ENCODE measurements around the gene AAK1. TPM values are rescaled to one million over a fixed set of nuclear protein-coding genes. Genes with fewer than 3 reads are reported as not detected.

Gene AAK1
- polyA plus RNA-seq, 1 donor (not counting 4 experiments of a cell fraction or from before 2014, with no cell fraction given): 12.3 TPM

GRCh38 chr2:69564604-69565003, 78.9 kb downstream of the AAK1 start:
- peaks cover 19% of the 10 kb centered on the region for H3K4me1 ChIP-seq (ENCODE audit: control insufficient read depth, extremely low read depth, insufficient read depth, low read length)
- H4K20me1 ChIP-seq (ENCODE audit: control insufficient read depth, extremely low read depth, insufficient read depth, low read length): no peaks in the 10 kb centered on the region
- dilution Hi-C loops (cut with MboI; ENCODE audit: extremely low pct_ligation_motif_present, low sequenced_read_pairs): no loop called here

DNA sequence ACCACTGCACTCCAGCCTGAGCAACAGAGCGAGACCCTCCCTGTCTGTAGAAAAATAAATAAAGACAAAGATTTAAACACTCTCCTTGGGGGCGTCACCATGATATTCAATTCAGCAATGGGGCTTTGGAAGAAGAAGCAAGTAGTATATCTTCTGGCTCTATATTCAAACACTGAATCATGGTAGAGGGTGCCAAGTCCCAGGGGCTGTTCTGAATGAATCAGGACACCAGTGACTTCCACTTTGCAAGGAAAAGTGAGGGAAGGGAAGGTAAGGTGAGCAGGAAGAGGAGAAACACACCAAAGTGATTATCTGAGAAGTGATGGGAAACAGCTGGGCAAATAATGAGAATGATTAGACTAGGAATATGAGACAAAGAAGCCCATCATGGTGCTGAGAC, 80.5 kb downstream of the AAK1 start:
- H3K4me1 ChIP-seq (ENCODE audit: control insufficient read depth, extremely low read depth, insufficient read depth, low read length): peaks cover 14% of the 10 kb centered on the region

More at GRCh38 chr2:69564604-69565003, 78.9 kb downstream of the AAK1 start:
- no peaks in the 10 kb centered on the region for H3K27me3 ChIP-seq (ENCODE audit: control insufficient read depth, extremely low read depth, insufficient read depth, low read length)
- no peak overlapping the region for H3K27ac ChIP-seq (ENCODE audit: control insufficient read depth, insufficient read depth, low read length)
- no peak for TF ChIP-seq EZH2 (IDR thresholded peaks at IDR 0.05; ENCODE audit: low read length)
- TF ChIP-seq, protein P1, sequence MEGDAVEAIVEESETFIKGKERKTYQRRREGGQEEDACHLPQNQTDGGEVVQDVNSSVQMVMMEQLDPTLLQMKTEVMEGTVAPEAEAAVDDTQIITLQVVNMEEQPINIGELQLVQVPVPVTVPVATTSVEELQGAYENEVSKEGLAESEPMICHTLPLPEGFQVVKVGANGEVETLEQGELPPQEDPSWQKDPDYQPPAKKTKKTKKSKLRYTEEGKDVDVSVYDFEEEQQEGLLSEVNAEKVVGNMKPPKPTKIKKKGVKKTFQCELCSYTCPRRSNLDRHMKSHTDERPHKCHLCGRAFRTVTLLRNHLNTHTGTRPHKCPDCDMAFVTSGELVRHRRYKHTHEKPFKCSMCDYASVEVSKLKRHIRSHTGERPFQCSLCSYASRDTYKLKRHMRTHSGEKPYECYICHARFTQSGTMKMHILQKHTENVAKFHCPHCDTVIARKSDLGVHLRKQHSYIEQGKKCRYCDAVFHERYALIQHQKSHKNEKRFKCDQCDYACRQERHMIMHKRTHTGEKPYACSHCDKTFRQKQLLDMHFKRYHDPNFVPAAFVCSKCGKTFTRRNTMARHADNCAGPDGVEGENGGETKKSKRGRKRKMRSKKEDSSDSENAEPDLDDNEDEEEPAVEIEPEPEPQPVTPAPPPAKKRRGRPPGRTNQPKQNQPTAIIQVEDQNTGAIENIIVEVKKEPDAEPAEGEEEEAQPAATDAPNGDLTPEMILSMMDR (optimal IDR thresholded peaks at IDR 0.05 in 1 of 3, IDR thresholded peaks at IDR 0.05 in 1 of 3, conservative IDR thresholded peaks at IDR 0.05 in 1 of 3; ENCODE audit: extremely low read depth in 1 of 3, insufficient read depth in 2 of 3, low read length in 3 of 3): no peak
- H3K9ac ChIP-seq (ENCODE audit: control insufficient read depth, extremely low read depth, insufficient read depth, low read length): no peak overlapping the region
- H3K4me2 ChIP-seq (ENCODE audit: control insufficient read depth, extremely low read depth, insufficient read depth, low read depth, low read length): no peak overlapping the region
- H3K4me3 ChIP-seq (ENCODE audit: control insufficient read depth in 2 of 3, extremely low read depth in 1 of 3, insufficient read depth in 2 of 3, low read depth in 1 of 3, low read length in 3 of 3): no peak overlapping the region
- H2AFZ ChIP-seq (ENCODE audit: control insufficient read depth, low read length): no peak overlapping the region
- H3K9me1 ChIP-seq (ENCODE audit: control insufficient read depth, extremely low read depth, insufficient read depth, low read length): no peaks in the 10 kb centered on the region
- H3K79me2 ChIP-seq (ENCODE audit: control insufficient read depth, insufficient read depth, low read length): peaks cover 26% of the 10 kb centered on the region
- H3K9me3 ChIP-seq (ENCODE audit: control insufficient read depth, low read depth, low read length): no peaks in the 10 kb centered on the region
- H3K36me3 ChIP-seq (ENCODE audit: control insufficient read depth in 2 of 2, extremely low read depth in 1 of 2, insufficient read depth in 2 of 2, low read length in 2 of 2): peaks cover 0 to 3% of the 10 kb centered on the region in 2 experiments
- FAIRE-seq (no peak), DNase-seq (ENCODE audit: low read depth, low spot score) (no peak)

More for the DNA sequence above, 80.5 kb downstream of the AAK1 start:
- Histone ChIP-seq H3K4me3 (ENCODE audit: control insufficient read depth in 2 of 3, extremely low read depth in 1 of 3, insufficient read depth in 2 of 3, low read depth in 1 of 3, low read length in 3 of 3) (no peak overlapping the region), H3K9ac (ENCODE audit: control insufficient read depth, extremely low read depth, insufficient read depth, low read length) (no peak overlapping the region), H3K4me2 (ENCODE audit: control insufficient read depth, extremely low read depth, insufficient read depth, low read depth, low read length) (no peak overlapping the region), H4K20me1 (ENCODE audit: control insufficient read depth, extremely low read depth, insufficient read depth, low read length) (no peaks in the 10 kb centered on the region), H3K27me3 (ENCODE audit: control insufficient read depth, extremely low read depth, insufficient read depth, low read length) (no peaks in the 10 kb centered on the region), H3K9me1 (ENCODE audit: control insufficient read depth, extremely low read depth, insufficient read depth, low read length) (no peaks in the 10 kb centered on the region), H2AFZ (ENCODE audit: control insufficient read depth, low read length) (no peak overlapping the region), H3K9me3 (ENCODE audit: control insufficient read depth, low read depth, low read length) (no peaks in the 10 kb centered on the region), H3K36me3 (ENCODE audit: control insufficient read depth in 2 of 2, extremely low read depth in 1 of 2, insufficient read depth in 2 of 2, low read length in 2 of 2) (peaks cover 0 to 3% of the 10 kb centered on the region in 2 experiments), H3K79me2 (ENCODE audit: control insufficient read depth, insufficient read depth, low read length) (peaks cover 25% of the 10 kb centered on the region), H3K27ac (ENCODE audit: control insufficient read depth, insufficient read depth, low read length) (no peak overlapping the region)
- no peak for FAIRE-seq
- TF ChIP-seq EZH2 (IDR thresholded peaks at IDR 0.05; ENCODE audit: low read length): no peak
- TF ChIP-seq, protein P1 (optimal IDR thresholded peaks at IDR 0.05 in 1 of 3, IDR thresholded peaks at IDR 0.05 in 1 of 3, conservative IDR thresholded peaks at IDR 0.05 in 1 of 3; ENCODE audit: extremely low read depth in 1 of 3, insufficient read depth in 2 of 3, low read length in 3 of 3): no peak
- no peak for DNase-seq (ENCODE audit: low read depth, low spot score)
- dilution Hi-C loops (cut with MboI; ENCODE audit: extremely low pct_ligation_motif_present, low sequenced_read_pairs): no loop called here

Data from keratinocyte (primary cell).